ENCODE measurements around the gene MMP1.

The MMP1 gene

GRCh38 chr11:102802341-102802740 lies 4.4 kb upstream of the MMP1 start:
- DNase-seq, result no peak

GRCh38 chr11:102800767-102801166 lies 2.8 kb upstream of the MMP1 start:
- no peak for DNase-seq

GRCh38 chr11:102799681-102800340 lies 1.9 kb upstream of the MMP1 start:
- no peak for DNase-seq

GRCh38 chr11:102794382-102794781 lies 3.6 kb downstream of the MMP1 start:
- no peak for DNase-seq

- DNase-seq, result no peak
These were observed 4.2 kb downstream of the MMP1 start for GRCh38 chr11:102793677-102794290.

- no peak for DNase-seq
These were observed 5.4 kb downstream of the MMP1 start for GRCh38 chr11:102792604-102793003.

- DNase-seq, result no peak
These were observed 6.5 kb downstream of the MMP1 start for GRCh38 chr11:102791271-102792036.

- DNase-seq, result no peak
These were observed 9.5 kb downstream of the MMP1 start for GRCh38 chr11:102788334-102788995.

- DNase-seq, result no peak
These were observed 13.6 kb downstream of the MMP1 start for GRCh38 chr11:102784380-102784779.

GRCh38 chr11:102783720-102784119 lies 14.2 kb downstream of the MMP1 start:
- no peak for DNase-seq

- no peak for DNase-seq
These were observed 14.9 kb downstream of the MMP1 start for GRCh38 chr11:102783016-102783415.

GRCh38 chr11:102781676-102782075 lies 16.3 kb downstream of the MMP1 start:
- no peak for DNase-seq

GRCh38 chr11:102780491-102780918 lies 17.5 kb downstream of the MMP1 start, which contains the start of gene MMP10:
Gene MMP10, minus strand, starts transcription at chr11:102780628. Its CDS starts 37 bp downstream, at chr11:102780591.
- DNase-seq, result no peak

- no peak for DNase-seq
These were observed 21.5 kb downstream of the MMP1 start for GRCh38 chr11:102776454-102776853.

GRCh38 chr11:102773386-102773785 lies 24.6 kb downstream of the MMP1 start:
- DNase-seq, result no peak

GRCh38 chr11:102771351-102771750 lies 26.6 kb downstream of the MMP1 start:
- no peak for DNase-seq

GRCh38 chr11:102770191-102770590 lies 27.8 kb downstream of the MMP1 start:
- no peak for DNase-seq

- no peak for DNase-seq
These were observed 30.2 kb downstream of the MMP1 start for GRCh38 chr11:102767800-102768199.

- no peak for DNase-seq
These were observed 34.5 kb downstream of the MMP1 start for GRCh38 chr11:102763440-102763839.

- no peak for DNase-seq
These were observed 35.6 kb downstream of the MMP1 start for GRCh38 chr11:102762361-102762767.

GRCh38 chr11:102761646-102762238 lies 36.2 kb downstream of the MMP1 start:
- no peak for DNase-seq

GRCh38 chr11:102760344-102761035 lies 37.5 kb downstream of the MMP1 start:
- no peak for DNase-seq
